ENCODE measurements around the gene TBP.
"Not testable (repeated sequence)": the region's sequence is repeated elsewhere in the genome, so short reads cannot be mapped to it uniquely, and the experiment has no call there.

Gene TBP

DNA sequence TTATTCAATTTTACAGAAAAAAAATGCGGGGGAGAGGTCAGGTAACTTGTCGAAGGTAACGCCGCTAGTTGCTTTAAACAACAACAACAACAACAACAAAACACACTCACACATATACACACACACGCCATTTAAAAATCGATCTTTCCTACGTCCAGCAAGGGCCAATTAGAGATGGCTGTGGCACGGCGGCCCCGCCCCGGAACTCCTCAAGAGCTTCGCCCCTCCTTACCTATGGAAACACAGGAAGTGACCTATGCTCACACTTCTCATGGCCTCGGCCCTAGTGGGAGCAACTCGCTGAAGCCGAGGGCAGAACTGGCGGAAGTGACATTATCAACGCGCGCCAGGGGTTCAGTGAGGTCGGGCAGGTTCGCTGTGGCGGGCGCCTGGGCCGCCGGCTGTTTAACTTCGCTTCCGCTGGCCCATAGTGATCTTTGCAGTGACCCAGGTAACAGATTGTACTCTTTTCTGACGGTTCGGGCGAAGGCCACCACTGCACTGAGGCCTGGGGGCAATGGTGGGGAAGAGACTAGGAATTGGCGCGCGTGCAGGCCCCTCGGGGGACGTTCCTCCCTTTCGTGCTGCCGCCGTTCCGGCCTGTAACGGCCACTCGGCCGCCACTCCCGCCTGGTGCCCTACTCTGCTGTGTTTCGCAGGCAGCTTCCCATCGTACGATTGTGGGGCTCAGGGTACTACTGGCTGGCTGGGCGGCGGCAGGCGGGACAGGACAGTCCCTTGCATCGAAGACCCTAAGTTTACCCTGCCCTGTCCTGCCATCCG lies at the start of gene TBP:
TSS of gene TBP (plus strand) at position 357 of the 783 bp plus-strand sequence. CDS start 2,661 bp downstream, outside the sequence.
- peak; percentile 95 to 96 for DNase-seq (ENCODE audit: low read depth in 2 of 2)

DNA sequence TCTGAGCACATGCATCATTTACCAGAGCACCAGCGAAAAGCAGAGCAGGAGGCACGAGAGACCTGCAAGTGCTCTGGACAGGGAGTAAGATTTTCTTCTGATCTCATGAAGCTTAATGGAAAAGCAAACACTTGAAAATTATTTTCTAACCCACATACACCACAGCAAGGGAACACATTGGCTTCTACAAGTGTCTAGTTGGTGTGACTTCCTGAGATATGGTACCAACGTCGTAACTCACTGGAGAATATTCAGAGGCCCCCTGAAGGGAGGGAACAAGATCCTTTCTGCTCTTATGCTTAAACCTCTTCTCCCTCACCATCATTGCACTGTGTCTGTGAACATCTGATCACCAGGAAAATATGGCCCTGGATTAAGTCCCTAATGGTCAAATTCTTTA lies 49.7 kb upstream of the TBP start:
- DNase-seq (ENCODE audit: low read depth in 2 of 2): no peak

GRCh38 chr6:170505306-170505705 lies 48.9 kb upstream of the TBP start:
- no peak for DNase-seq (ENCODE audit: low read depth in 2 of 2)

GRCh38 chr6:170506446-170506845 lies 47.7 kb upstream of the TBP start:
- no peak for DNase-seq (ENCODE audit: low read depth in 2 of 2)

- DNase-seq (ENCODE audit: low read depth in 2 of 2): not testable (repeated sequence)
Observed at GRCh38 chr6:170507728-170508127, 46.4 kb upstream of the TBP start.

- not testable (repeated sequence) for DNase-seq (ENCODE audit: low read depth in 2 of 2)
Observed at GRCh38 chr6:170508275-170508674, 45.9 kb upstream of the TBP start.

DNA sequence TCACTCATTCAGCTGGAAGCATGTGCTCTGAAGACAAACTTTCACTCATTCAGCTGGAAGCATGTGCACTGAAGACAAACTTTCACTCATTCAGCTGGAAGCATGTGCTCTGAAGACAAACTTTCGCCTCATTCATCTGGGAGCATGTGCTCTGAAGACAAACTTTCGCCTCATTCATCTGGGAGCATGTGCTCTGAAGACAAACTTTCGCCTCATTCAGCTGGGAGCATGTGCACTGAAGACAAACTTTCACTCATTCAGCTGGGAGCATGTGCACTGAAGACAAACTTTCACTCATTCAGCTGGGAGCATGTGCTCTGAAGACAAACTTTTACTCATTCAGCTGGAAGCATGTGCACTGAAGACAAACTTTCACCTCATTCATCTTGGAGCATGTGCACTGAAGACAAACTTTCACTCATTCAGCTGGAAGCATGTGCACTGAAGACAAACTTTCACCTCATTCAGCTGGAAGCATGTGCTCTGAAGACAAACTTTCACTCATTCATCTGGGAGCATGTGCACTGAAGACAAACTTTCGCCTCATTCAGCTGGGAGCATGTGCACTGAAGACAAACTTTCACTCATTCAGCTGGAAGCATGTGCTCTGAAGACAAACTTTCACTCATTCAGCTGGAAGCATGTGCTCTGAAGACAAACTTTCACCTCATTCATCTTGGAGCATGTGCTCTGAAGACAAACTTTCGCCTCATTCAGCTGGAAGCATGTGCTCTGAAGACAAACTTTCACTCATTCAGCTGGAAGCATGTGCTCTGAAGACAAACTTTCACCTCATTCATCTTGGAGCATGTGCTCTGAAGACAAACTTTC lies 45.1 kb upstream of the TBP start:
- DNase-seq (ENCODE audit: low read depth in 2 of 2): not testable (repeated sequence)

DNA sequence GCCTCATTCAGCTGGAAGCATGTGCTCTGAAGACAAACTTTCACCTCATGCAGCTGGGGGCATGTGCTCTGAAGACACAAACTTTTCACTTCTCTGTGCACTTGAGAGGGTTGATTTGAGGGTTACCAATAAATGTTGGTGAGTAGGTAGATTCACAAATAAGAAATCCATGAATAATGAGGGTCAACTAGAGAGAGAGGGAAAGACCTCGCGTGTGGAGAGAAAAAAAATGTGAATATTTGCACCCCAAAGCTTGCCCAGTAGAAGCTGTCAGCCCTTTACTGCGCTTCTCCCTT lies 44.5 kb upstream of the TBP start:
- DNase-seq (ENCODE audit: low read depth in 2 of 2): no peak

DNA sequence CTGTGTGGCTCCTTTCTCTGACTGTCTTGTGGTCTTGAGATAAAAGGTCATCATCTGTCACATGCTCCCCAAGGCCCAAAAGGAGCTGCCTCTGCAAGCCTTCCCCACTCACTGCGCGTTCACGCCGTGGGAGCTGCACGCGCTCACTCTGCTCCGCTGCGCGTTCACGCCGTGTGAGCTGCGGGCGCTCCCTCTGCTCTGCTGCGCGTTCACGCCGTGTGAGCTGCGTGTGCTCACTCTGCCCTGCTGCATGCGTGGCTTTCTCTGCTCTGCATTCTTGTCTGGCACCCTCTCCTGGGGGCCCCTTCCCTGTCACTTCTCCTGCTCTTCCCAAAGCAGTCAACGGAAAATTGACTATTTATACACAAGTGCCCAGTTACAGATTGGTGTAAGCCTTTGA lies 43.5 kb upstream of the TBP start:
- DNase-seq (ENCODE audit: low read depth in 2 of 2): no peak

GRCh38 chr6:170512249-170512648 lies 41.9 kb upstream of the TBP start:
- DNase-seq (ENCODE audit: low read depth in 2 of 2): no peak

GRCh38 chr6:170514908-170515307 lies 39.3 kb upstream of the TBP start:
- DNase-seq (ENCODE audit: low read depth in 2 of 2): no peak

DNA sequence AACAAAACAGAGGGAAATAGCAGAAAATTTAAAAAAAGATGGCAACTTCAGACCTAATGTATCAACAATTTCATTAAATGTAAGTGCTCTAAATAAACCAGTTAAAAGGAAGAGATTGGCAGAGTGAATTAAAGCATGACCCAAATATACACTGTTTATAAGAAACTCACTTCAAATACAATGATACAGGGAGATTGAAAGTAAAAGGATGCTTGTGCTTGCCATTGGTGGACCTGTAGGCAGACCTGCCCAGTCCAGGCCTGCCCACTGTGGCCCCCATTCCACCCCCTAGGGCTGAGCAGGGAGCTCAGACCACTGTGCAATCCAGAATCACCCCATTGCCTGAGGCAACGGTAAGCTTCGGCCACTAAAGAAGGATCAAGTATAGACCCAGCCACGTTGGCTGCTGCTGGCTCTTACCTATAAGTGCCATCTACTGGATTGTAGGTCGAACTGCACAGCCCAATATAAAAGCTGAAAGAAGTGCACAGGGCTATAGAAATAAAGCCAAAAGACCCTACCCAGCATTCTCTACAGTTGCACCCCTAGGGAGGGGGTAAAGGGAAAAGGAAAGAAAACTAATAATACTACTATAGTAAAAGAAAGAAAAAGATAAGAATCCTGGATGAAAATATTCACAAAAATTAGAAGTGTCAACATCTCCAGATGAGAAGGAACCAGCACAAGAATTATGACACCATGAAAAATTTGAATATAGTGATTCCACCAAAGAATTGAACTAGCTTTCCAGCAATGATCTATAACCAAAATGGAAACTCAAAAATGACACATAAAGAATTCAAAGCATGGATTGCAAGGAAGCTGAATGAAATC lies 37.2 kb upstream of the TBP start:
- DNase-seq (ENCODE audit: low read depth in 2 of 2): peak in 1 of 2 donors; percentile 5

GRCh38 chr6:170522565-170523183 lies 31.5 kb upstream of the TBP start:
- DNase-seq (ENCODE audit: low read depth in 2 of 2): no peak

- DNase-seq (ENCODE audit: low read depth in 2 of 2): no peak
Observed at GRCh38 chr6:170523256-170524171, 30.7 kb upstream of the TBP start.

GRCh38 chr6:170524172-170524502 lies 30.0 kb upstream of the TBP start:
- no peak for DNase-seq (ENCODE audit: low read depth in 2 of 2)

DNA sequence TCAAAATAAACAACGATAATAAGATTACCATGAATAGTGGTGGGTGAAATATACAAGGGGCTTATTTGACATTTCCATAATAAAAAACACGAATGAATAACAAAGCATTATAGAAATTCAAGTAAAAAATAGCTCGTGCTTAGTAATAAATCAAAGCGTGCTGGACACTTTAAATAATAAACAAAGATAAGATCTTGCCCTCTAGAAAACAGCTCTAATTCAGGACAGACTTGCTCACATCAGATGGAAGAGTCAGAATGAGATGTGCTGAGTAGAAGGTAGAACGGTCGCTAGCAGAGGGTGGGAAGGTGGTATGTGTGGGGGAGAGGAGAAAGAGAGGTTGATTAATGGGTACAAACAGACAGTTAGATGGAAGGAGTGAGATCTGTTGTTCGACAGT lies 28.4 kb upstream of the TBP start:
- DNase-seq (ENCODE audit: low read depth in 2 of 2): no peak

GRCh38 chr6:170527995-170528394 lies 26.2 kb upstream of the TBP start:
- DNase-seq (ENCODE audit: low read depth in 2 of 2): not testable (repeated sequence)

DNA sequence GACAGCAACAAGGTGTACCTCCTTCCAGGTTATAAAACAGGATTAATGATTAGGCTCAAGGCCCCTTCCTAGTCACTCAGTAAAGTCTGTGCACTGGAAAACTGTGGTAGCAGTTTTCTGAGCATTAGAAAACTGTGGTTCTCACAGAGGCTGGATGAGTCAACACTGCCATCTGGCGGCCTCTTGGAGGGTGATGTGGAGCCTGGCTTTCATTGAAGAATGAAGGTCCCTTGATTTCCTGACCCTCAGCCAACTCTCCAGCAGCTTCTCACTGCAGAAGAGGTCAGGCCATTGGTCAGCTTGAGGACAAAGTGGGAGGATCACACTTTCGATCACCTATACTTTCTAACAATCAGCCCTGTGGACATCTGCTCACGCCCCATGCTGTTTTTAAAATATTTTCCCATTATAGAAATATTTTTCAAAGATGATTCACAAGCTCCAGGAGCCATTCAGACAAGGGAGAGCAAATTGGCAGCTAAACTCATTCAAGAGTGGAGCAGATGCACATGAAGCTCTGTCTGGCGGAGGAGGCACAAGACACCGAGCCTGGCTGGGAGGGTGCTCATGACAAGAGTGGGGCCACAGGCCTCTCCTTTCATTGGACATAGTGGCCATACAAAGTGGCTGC lies 24.2 kb upstream of the TBP start:
- peak; percentile 36 to 44 for DNase-seq (ENCODE audit: low read depth in 2 of 2)

- DNase-seq (ENCODE audit: low read depth in 2 of 2): no peak
Observed at GRCh38 chr6:170532867-170533488, 21.2 kb upstream of the TBP start.

- DNase-seq (ENCODE audit: low read depth in 2 of 2): no peak
Observed at GRCh38 chr6:170533792-170534191, 20.4 kb upstream of the TBP start.
